HG02938 (cell line): ENCODE data around the gene SAV1.

Experiments used
- ATAC-seq: cut with Tn5 transposase; IDR thresholded peaks from one replicate; pipeline ENCODE4 v1.9.1; 2021; ENCODE audit warnings: mild to moderate bottlenecking, moderate library complexity; ENCODE audit not compliant: unreplicated experiment

Gene SAV1

GRCh38 chr14:50610465-50610864, 57.6 kb downstream of the SAV1 start:
- ATAC-seq = no peak

DNA sequence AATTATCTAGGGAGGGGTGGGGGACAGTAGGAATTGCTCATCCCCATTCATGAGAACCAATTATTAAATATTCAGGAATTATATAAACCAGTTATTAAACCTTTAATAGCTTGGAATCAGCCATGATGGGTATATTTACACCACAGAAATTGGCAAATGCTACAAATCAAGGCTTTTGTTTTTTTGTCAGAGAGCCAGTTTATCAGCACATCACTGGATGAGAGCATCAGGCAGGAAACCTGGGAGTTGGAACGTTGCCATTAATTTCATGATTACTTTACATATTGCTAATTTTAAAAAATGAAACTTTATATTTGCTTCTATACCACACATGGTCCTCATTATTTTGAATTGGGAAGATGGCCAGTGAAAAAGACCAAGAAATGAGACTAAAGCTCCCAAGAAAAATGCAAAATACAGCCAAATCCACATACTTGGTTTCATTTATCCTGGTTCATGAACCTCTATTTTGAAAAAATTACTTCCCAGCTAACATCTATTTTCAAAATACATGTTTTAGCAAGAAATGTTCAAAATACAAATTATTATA, 59.7 kb downstream of the SAV1 start:
- no peak for ATAC-seq

DNA sequence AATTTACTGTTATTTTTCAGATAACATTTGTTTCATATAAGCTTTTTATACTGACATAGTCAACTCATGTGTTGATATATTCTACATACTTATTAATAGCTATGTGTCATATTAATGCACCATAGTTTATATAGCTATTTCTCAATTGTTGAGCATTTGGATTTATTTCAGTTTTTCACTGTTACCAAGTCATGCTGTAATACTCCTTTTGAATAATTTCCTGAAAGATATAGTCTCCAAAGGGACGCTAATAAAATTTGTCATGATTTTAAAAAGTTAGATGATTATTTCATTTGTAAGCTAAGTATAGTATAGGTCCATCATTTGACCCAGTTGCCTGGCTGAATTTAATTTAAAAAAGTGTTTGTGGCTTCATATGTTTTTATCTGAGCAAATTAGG, 60.3 kb downstream of the SAV1 start:
- no peak for ATAC-seq

GRCh38 chr14:50607181-50607580, 60.9 kb downstream of the SAV1 start:
- ATAC-seq = no peak

GRCh38 chr14:50606468-50606867, 61.6 kb downstream of the SAV1 start:
- ATAC-seq = no peak

DNA sequence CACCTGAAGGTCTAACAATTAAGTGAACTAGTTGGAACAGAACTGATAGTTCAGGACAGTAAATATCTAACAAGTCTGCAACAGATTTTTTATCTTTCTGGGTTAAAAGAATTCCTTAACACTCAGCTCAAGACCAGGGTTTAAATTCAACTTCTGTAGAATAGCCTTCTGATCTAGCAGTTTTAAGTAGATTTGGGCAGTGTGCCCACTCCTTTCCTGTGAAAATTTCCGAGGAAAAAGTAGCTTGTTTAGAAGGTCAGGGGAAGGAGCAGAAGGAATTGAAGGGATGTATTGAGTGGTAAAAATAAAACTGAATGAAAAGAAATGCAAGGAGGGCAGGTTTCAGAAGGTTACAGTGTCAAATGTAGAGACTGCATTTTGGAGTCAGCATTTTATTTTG, 62.3 kb downstream of the SAV1 start:
- ATAC-seq = no peak

- no peak for ATAC-seq
These were observed 64.5 kb downstream of the SAV1 start for GRCh38 chr14:50603565-50603964.

- no peak for ATAC-seq
These were observed 66.1 kb downstream of the SAV1 start for GRCh38 chr14:50602035-50602434.

DNA sequence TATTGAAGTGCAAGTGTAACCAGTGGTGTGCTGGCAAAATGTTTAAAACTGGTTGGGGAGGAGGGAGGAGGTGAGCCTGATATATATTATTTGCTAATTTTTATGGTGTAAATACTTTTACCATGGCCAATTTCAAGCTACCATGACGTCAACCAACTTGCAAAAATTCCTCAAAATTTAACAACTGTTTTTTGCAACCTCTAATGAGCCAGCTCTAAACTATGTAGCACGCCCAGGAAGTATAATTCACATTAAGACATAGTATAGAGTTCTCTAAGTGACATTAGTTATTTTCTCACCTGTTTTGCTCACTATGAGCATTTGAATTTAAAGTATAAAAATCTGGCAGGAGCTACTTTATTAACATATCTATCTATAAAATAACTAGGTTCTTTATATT, 66.7 kb downstream of the SAV1 start:
- no peak for ATAC-seq

GRCh38 chr14:50600849-50601248, 67.3 kb downstream of the SAV1 start:
- ATAC-seq = no peak

DNA sequence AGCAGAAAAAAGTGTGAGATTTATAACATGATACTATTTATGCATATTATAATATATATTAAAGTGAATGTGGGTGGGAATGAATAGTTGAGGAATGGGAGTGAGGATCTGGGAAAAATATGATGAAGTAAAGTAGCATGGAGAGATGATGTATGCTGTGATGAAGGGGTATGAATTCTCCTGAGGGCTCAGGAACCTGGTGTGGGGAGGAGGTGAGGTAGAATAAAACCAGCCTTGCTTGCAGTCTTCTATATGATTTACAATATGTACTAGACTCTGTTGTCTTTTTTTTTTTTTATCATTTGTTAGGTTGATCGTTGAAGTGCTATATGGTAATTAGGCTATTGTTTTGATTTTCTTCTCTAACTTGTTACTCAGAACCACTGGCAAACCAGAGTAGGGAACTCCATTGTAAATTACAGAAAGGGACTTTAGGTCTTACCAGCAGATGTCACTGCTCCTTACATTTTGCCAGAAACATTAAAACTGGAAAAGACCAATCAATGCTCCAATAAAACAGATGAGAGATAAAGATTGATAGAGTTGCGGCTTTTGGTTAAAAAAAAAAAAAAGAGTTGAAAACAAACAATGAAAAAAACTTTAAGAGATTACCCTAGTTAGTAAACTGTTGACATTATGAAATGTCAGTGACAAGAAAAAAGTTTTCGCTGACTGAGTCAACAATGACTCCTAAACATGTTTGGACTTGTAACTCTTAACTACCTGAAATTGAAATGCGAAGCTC, 68.2 kb downstream of the SAV1 start:
- ATAC-seq = no peak

DNA sequence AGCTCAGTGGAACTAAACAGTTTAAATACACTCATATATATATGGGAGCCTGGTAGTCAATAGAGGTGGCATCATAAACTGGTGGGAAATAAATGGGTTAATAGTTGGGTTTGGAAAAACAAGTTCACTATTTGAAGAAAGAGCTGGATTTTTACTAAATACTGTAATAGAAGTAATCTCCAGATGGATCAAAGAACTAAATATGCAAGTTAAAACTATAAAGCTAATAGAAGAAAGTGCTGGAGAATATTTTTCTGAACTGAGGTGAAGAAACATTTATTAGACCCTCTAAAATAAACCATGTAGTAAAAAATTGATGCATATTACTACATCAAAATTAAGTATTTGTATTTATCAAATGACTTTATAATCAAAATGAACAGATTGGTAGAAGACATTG, 69.3 kb downstream of the SAV1 start:
- ATAC-seq = no peak

GRCh38 chr14:50594577-50595316, 73.4 kb downstream of the SAV1 start:
- ATAC-seq = no peak

DNA sequence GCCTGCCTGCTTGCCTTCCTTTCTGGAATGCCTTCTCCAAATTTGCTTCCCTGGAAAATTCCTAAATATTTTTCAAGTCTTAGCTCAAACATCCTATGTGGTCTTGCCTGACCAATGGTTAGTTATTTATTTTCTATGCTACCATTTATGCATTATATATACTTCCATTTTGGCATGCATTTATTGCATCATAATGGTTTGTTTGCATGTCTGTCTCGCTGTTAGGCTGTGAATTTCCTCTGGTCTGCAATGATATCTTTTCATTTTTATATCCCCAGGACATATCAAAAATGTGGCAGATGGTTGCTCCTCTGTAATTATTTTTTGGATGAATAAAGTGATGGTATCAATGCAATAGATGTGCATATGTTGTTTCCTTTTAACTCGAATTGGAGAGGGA, 77.6 kb downstream of the SAV1 start:
- no peak for ATAC-seq
